ENCODE results near the gene SYCE3.

Gene SYCE3

DNA sequence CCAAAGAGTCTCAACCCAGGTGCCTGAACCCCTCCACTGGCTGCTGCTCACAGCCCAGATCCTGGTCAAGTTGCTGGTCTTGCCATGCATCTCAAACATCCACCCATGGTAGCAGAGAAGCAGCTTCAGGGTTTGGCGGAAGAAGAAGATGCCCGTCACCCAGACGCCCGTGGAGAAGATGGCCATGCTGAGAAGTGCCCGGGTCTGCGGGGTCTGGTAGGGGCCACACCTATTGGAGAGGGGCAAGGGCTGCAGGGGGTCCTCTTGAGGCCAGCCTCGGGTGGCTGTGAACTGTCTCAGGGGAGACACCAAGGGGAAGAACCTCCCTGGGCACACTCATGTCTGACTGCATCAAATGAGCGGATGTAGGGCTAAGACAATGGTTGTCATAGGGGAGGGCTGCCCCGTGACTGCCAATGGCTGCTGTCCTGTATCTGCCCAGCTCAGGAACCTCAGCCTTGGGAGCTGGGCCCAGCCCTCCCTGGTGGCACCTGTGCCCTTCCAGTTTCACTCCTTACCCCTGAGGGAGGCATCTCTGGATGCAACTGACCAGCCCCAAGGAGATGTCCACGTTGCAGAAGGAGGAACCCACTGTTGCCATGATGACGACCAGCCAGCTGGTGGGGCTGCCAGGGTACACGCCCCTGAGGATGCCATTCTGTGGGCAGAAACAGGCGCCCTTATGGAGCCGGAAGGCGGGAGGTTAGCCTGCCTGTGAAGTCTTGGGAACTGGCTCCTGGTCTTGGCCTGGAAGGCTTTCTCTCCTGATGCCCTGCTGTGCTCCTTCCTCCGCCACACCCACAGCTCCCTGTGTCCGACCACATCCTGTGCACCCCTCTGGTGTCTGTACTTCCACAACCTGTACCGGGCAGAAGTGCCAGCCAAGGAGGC lies 14.3 kb upstream of the SYCE3 start:
- in situ Hi-C loops (cut with MboI; ENCODE audit: low sequenced_read_pairs): no loop called here

DNA sequence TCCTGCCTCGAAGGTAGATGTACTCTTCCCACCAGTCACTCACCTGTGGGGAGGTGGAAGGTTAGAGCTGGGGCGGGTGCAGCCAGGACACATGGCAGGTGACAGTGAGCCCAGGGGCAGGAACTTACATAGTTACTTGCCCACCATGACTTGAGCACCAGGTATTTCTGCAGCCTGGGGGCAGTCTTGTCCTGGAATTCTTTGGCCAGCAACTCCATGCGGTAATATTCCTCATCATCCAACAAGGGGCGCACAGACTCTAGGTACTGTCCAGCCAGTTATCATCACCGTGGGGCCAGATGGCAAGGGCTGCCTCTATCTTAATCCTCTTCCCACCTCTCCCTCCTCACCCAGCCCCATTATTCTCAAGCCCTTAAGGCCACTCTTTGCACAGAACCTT lies 13.4 kb upstream of the SYCE3 start:
- in situ Hi-C loops (cut with MboI; ENCODE audit: low sequenced_read_pairs): no loop called here

DNA sequence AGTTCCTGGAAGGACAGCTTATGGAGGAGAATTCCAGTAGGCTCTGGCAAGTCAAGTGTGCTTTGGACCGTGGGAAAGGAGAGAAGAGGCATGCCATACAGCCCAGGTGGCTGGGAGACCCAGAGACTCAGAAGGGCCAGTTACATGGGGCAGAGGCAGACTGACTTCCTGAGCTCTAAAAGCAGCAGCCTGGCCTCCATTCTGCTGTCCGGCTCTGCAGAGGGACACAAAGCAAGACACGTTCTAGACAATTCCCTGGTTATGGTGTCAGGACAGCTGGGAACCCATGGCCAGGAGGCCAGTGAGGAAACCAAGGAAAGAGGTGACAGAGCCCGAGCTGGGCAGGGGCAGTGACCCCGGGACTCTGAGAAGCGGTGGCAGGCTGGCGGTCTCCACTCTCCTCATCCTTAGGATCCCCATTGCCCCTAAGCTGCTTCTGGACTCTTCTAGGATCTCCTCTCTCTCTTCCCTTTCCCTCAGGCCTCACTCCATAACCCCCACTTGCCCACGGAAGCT lies 12.8 kb upstream of the SYCE3 start:
- in situ Hi-C loops (cut with MboI; ENCODE audit: low sequenced_read_pairs): no loop called here

DNA sequence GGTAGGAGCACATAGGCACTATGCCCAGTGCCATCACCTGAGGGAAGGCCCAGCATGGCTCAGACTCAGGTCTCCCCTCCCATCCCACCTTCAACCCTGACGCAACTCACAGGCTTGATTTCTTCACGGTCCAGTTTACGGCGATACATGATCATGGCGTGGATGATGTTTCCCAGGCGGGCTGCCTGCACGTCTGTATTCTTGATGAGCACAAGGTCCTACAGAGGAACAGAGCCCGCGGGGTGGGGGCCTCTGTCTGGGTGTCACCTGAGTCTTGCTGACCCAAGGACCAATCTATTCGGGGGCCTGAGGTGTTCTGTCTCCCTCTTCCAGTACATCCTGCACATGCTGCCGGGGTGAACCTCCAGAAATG lies 11.7 kb upstream of the SYCE3 start:
- in situ Hi-C loops (cut with MboI; ENCODE audit: low sequenced_read_pairs): no loop called here

DNA sequence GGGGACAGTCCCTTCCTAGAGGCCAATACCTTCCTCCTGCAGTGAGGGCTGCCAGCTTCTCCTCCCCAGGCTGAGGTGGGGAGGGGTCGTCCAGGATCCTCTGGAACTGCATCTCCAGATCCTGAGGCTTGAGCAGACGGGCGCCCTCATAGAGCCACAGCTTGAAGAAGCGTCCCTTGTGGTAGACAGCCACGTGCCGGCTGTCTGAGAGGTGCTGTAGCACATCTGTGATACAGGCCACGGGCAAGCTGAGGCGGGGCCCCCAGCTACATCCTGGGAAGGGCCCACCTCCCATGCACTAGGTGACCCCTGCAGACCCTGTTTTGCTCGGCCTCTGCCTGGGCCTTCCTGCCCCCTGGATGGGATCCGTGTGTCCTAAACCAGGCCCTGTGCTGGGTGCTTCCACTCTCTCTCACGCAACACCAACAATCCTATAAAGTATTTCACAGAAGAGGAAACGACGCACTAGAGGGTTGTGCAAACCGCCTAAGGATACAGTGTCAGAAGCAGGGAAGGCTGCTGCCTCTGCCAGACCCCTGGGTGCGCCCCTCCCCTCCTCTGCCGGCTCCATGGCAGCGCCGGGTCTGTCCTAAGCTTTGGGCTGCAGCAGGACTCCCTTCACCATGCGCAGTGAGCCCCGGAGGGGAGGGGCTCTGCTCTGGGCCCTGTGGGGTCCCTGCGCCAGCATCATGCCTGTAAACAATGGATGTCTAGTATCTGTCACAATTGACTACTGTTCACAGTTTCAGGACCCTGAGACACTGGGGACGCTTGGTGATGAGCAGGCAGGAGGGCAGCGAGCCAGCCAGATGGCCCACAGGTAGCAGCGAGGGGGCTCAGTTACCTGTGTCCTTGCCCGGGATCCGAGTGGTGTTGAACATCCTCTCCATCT lies 11.0 kb upstream of the SYCE3 start:
- in situ Hi-C loops (cut with MboI; ENCODE audit: low sequenced_read_pairs): no loop called here

DNA sequence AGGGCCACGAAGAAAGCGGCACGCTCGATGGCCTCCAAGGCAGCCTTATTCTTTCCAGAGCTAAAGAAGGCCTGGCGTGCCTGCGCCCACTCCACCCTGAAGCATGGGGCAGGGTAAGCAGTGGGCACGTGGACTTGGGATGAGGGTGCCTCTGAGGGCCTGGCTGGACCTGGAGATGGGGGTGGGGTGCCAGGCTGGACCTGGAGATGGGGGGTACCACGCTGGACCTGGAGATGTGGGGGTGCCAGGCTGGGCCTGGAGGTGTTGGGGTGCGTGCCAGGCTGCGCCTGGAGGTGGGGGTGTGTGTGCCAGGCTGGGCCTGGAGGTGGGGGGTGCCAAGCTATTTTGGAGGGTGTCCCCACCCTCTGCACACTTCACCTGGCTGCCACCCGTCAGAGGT lies 10.2 kb upstream of the SYCE3 start:
- in situ Hi-C loops (cut with MboI; ENCODE audit: low sequenced_read_pairs): no loop called here

DNA sequence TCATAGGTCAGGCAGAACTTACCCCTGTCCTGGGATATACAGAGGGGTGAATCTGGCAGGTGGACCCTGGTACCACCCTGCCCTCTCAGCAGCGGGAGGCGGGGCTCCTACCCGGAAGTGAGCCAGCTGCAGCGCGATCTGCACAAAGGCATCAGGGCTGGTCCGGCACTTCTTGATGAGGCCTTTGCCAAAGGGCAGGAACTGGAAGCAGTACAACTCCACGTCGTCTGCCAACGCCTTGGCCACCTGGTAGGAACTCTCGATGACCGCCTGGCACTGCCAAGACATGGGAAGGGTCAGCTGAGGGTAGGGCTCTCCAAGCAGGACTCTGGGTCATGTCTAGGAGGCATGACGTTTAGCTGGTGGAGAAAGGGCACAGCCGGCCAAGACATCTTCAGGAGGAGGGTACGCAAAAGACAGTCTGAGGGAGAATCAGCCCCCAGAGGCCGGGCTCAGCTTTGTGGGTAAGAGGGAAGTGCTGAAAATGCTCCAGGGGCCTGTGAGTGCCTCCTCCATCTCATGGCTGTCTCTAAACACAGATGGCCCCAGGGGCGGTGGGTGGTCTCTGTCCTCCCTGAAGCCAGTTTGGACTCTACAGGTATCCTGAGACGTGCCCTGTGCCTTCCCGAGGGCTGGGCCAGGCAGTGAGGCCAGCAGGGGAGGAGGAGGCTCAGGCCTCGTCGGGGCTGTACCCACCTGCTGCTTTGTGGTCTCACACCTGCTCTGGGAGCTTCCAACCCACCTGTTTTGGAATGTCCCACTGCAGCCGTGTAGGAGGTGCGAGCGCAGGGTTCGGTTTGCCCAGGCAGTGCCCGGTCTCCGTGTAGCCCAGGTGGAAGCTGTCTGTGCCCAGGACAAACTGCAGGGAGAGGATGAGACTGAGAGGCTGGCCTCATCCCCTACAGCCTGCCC lies 8.8 kb upstream of the SYCE3 start:
- in situ Hi-C loops (cut with MboI; ENCODE audit: low sequenced_read_pairs): no loop called here

DNA sequence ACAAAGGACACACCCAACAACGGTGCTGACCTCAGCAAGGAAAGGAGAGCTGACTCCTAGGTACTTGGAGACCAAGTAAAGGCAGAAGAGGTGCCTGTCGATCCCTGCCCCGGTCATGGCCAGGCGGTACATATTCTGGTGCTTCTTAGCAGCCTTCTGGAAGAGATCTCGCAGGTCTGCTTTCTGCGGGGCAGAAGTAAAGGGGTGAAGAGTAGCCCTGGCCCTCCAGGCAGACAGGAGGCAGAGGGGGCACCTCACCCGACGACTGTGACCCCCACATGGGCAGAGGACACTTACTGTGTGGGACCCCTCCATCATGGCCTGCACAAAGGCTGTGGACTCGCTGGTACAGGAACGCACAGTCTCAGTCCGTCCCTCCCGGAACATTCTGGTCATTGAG lies 8.1 kb upstream of the SYCE3 start:
- in situ Hi-C loops (cut with MboI; ENCODE audit: low sequenced_read_pairs): no loop called here

DNA sequence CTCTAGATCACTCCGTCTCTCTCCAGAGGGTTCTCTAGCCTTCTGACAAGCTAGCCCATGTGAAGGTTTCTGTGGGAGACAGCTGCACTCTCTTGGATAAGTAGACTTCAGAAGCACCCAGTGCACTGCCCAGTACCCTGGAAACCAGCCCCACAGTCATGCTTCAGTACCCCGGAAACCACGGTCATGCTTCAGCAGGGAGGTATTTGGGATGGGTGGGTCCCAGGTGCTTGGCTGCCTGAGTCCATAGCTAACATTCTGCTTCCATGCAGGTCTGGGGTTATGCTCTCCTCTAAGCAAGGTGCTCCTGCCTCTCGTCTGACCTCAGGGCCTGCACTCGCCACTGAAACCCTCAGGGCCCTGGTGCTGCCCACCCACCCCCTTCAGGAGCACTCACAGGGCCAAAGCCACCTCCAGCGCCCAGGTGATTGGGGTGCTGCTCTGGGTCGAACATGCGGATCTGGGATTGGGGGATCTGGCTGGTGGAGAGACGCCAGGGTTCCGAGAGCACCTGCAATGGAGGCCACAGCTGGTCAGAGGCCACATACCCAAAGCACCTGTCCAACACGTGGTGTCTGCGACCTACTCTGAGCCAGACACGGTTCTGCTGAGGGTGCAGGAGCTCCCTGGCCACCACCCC lies 7.3 kb upstream of the SYCE3 start:
- in situ Hi-C loops (cut with MboI; ENCODE audit: low sequenced_read_pairs): no loop called here

DNA sequence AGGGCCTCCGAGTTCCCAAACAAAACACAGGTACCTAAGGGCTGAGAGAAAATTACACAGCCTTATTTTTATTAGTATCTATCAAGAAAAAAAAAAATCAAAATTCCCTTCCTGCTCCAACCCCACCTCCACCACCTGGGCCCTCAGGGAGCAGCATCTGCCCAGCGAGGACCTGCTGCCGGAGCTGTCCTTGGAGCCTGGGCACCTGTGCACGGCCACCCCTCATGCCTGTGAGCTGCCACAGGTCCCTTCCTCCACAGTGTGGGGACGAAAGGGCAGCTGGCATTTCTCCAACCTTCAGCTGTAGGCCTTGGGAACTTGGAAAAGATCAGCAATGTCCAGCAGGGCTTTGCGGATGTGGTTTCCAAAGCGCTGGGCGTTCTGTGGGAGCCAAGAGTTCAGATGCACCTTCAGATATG lies 6.3 kb upstream of the SYCE3 start:
- in situ Hi-C loops (cut with MboI; ENCODE audit: low sequenced_read_pairs): no loop called here

DNA sequence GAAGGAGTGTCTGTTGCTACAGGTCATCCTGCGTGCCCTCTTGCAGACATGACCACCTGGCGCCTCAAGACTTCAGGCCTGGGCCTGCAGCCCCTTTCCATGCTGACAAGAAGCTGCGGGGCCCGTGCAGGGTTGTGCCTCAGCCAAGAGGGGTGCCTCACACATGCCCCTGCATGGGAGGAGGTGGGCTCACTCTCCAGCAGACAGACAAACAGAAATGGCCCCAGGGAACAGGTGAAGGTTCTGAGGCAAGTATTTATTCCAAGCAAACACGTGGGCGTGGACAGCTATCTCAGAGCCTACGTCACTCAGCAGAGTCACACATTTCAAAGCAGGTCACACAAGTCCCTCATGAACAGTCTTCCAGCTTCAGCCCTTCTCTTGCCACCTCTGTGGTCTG lies 5.9 kb upstream of the SYCE3 start:
- in situ Hi-C loops (cut with MboI; ENCODE audit: low sequenced_read_pairs): no loop called here

DNA sequence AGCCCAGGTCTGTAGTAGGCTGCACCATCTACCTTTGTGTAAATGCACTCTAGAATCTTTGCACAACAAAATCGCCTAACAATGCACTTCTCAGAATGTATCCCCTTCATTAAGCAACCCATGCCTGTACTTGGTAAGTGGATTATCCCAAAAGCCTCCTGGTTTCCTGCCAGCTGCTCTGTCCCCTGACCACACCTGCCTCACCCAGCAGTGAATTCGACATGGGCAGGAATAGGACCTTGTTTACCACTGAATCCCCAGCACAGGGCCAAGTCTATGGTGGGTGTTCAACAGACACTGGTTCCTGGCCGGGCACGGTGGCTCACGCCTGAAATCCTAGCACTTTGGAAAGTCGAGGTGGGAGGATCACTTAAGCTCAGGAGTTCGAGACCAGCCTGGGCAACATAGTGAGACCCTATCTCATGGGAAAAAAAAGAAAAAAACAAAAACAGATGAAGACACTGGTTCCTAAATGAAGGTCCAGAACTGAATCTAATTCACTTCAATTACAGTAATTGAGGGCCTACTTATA lies 5.1 kb upstream of the SYCE3 start:
- in situ Hi-C loops (cut with MboI; ENCODE audit: low sequenced_read_pairs): no loop called here

DNA sequence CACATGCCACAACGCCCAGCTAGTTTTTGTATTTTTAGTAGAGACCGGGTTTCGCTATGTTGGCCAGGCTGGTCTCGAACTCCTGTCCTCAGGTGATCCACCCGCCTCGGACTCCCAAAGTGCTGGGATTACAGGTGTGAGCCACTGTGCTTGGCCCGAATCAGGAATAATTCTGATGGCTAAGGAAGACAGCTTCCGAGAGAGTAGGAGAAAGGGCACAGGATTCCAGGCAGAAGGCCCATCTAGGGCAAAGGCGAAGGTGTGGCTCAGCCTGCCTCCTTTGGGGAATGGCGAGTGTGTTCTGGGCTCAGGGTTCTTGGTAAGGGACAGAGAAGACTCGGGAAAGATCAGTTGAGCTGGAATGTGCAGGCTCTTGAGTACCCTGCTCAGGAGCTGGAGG lies 1.6 kb upstream of the SYCE3 start:
- in situ Hi-C loops (cut with MboI; ENCODE audit: low sequenced_read_pairs): no loop called here

DNA sequence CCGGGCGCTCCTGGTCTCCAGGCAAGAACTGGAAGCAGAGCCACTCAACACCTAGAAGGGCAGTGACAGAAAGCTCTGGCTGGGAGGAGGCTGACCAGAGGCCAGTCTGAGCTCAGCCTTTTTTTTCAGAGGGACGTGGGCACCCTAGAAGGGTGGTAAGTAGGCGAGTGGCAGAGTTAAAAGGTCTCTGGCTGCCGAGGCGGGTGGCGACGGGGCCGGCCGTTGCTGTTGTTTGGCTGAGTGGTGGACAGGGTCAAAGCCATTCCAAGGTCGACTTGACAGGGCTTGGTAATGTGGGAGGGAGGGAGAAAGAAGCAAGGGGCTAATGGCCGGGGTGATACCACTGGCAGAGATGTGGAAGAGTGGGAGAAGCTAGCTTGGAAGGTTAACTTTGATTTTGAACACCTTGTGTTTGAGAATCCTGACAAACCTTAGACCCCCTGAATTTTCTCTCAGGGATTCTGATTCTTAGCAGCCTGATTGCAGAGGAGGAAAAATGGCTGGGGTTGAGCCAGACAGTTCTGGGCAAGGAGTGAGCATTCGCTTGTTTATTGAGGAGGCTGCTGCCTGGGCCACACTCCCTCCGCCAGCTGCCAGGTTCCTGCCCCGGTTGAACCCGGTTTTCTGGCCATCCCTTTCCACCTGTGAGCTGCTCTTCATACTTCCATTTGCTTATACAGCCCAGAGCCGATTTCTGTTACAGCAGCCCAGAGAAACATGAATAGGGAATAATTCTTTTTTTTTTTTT lies 868 bp upstream of the SYCE3 start:
- in situ Hi-C loops (cut with MboI; ENCODE audit: low sequenced_read_pairs): no loop called here

DNA sequence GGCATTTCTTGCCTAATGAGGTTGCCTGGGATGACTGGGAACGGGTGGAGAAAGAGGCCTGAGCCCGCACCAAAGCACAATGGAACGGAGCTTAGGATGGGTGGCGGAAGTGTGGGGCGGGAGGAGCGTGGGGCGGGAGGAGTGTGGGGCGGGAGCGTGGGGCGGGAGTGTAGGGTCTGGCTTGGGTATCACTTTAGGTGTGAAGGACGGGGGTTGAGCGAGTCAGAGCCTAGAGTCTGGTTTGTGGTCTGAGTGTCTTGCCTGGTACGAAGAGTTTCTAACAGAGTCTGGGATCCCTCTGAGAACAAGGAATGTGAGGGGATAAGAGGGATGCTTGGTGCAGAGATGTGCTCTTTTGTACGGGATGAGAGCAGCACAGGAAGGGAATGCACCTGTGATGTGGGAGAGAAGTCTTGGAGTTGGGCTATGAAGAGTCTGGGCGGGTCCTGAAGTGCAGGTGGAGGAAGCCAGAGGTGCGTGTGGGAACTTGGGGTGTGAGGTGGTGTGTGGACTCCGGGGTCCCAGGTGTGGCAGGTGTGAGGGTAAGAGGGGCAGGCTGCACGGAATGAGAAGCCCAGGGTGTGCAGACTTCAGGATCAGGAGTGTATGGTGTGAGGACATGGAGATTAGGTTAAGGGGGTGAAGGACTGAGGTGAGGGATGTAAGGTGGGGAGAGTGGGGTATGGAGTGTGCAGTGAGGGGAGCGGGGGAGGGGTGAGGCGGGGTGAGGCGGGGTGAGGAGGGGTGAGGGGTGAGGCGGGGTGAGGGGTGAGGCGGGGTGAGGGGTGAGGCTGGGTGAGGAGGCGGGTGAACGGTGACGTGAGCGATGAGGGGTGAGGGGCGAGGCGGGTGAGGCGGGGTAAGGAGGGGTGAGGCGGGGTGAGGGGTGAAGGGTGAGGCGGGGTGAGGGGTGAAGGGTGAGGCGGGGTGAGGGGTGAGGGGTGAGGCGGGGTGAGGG lies 1.0 kb downstream of the SYCE3 start:
- in situ Hi-C loops (cut with MboI; ENCODE audit: low sequenced_read_pairs): no loop called here

DNA sequence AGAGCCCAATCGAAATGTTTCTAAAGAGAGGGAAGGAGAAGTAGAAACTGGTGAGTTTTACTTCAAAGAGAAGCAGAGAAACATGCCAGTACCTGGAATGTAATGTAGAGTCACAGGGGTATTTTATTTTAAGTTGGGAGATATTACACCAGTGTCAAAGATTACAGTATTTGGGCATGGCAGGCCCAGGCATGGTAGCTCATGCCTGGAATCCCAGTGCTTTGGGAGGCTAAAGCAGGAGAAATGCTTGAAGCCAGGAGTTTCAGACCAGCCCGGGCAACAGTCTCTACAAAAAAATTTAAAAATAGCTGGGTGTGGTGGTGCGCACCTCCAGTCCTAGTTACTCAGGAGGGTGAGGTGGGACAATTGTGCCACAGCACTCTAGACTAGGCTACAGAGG lies 2.7 kb downstream of the SYCE3 start:
- in situ Hi-C loops (cut with MboI; ENCODE audit: low sequenced_read_pairs): no loop called here

DNA sequence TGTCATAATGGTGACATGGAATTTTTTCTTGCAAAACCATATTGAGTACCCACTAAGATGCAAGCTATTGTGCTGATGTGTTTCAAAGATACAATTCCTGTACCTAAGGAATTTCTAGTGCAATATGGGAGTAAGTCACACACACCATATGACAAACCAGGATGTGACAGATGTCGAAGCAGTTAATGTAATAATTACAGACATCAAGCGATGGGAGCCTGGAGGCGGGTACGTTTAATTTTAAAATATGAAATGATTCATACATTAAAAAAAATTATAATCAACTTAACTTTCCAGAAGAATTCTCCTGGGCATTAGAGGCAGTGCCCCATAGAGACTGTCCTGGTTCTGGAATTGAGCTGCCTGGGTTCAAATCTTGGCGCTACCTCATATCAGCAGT lies 6.0 kb downstream of the SYCE3 start:
- in situ Hi-C loops (cut with MboI; ENCODE audit: low sequenced_read_pairs): no loop called here

DNA sequence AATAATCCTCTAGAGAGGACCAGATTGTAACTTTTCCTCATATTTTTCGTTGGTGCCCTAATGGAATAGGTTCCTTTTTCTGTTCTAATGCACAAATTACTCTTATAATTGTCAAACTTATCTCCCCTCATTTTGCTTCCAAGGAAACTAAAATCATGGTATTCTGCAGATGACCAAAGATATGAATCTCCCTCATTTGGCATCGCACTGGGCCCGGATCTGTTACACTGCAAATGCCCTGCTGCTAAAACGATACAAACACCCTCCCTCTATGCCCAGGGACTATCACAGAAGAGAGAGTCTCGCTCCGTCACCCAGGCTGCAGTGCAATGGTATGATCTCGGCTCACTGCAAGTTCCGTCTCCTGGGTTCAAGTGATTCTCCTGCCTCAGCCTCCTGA lies 9.4 kb downstream of the SYCE3 start:
- in situ Hi-C loops (cut with MboI; ENCODE audit: low sequenced_read_pairs): no loop called here

All from HL-60/S4 treated with phorbol 12-myristate 13-acetate at 8.2 ng/mL for 4 days and 3 days (cell line).